GM19455 (cell line): Measurements from ENCODE around the gene SLC28A3.

Experiments
- ATAC-seq: cut with Tn5 transposase; IDR thresholded peaks from one replicate; pipeline ENCODE4 v1.9.1; 2021; ENCODE audit not compliant: unreplicated experiment

The SLC28A3 gene

DNA sequence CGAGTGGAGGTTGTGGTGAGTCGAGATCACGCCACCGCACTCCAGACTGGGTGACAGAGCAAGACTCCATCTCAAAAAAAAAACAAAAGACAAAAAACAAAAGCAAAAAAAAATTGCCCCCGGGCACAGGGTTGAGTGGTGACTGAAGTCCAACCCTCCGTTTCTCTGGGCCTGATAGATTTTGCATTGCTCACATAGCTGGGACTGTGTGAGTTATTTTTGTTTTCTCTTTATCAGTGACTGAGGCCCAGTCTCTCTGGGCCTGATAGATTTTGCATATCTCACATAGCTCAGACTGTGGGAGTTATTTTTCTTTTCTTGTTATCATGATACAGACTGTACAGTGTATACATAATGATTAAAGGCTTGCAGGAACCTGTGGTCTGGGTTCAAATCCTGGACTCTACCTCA, 2.6 kb upstream of the SLC28A3 start:
- ATAC-seq: no peak

DNA sequence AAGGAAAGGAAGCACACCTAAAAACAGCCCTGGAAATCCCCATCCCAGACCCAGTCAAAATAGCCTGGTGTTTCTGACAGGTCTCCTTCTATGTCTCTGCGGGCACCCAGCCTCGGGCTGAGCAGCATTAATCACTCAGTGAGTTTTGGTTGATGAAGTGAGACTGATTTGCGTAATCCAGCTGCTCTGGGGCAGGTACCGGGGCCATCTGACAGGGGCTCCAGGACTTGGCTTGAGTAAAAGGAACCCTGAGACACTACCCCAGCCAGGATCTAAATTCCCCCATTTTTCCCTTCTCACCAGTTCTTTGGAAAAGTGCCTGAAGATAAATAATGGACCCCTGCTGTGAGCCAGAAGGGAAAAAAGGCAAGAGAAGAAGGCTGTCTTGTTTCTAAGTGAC, 596 bp downstream of the SLC28A3 start:
- ATAC-seq: no peak

DNA sequence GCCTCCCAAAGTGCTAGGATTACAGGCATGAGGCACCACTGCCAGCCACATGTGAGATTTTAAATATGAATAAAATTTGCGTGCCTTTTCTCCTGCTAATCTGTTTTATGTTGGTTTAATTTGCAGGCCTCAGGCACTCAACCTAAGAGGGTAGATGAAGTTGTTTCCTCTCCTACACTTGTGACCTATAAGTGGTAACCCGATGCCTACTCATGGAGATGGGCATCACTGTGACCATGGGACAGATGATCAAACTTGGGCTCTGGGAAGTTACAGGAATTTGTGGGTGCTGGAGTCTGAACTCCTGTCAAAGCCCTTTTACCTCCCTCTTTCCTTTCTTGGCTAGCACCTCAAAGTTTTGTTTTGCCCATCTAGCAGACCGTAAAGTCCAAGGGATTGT, 1.1 kb downstream of the SLC28A3 start:
- no peak for ATAC-seq

DNA sequence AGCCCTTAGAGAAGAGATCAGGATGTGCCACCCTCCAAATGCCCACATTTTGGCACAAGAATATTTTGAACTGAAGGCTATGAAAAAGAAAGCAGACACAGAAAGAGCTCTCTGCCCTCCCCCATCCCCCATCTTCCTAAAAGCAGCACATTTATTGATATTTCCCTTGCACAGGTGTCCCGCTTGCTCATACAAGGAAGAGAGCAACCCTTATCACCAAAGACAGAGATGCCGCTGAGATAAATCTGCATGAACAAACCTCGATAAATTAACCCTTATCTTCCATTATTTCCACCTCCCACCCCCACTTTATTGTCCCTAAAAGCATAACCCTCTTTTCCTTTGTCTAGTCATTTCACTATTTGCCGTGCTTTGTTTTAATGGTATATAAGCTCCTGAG, 1.8 kb downstream of the SLC28A3 start:
- ATAC-seq: no peak

DNA sequence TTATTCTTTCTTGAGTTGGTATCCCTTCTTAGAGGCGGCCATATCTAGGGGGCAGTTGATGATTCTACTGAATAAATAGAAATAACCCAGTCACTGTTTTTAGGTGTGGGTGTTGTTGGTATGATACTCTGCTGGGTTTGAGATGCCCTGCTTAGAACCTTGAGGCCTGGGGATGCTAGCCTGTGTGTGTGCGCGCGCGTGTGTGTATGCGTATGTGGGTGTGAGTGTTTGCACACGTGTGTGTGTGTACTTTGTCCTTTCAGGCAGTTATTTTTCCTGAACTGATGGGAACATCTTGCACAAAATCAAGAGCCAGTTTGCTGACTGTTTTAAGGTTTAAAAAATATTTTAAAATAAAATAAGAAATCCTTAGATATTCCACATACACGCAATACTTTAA, 3.3 kb downstream of the SLC28A3 start:
- no peak for ATAC-seq

DNA sequence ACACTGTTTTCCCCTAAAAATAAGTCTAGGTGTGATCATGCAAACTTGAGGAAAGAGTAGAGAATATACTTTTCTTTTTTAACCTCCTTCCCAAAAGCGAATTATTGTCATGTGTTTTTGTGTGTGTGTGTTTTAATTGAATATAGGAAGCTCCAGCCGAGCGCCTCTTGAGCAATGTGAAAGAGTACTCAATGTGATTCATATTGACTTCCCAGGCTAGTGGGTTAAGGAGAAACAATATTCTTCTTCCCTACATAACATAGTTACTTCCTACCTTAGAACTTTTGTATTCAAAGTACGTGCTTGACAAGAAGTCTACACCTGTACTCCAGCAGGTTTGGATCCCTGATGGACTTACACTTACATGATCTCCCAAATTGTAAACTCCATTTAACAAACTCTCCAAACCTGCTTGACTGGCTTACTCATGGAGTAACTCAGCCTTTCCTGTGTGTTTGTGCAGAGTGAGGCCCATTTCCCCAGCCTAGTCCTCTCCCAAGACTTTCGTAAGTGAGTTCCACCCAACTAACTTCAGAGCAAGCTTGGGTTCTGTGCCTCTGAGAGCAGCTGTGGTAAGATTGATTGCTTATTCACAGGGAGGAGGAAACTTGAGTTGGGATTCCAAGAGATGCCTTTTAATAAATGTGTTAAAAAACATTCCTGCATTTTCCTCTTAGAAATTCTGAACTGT, 9.3 kb downstream of the SLC28A3 start:
- ATAC-seq: no peak

DNA sequence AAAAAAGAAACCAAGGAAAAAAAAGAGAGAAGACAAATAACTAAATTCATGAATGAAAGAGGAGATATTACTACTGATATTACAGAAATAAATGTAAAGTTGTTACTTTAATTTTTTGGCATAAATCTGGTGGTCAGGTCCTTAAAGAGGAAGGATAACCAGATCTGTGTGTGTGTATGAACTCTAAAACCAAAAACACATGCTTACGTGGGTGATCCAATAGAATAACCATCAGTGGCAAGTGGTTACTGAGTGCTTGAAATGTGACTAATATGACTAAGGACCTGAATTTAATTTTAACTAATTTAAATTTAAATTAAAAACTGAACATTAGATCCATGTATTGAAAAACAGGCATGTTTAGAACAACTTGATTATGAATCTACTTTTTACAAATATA, 10.3 kb downstream of the SLC28A3 start:
- ATAC-seq: no peak

DNA sequence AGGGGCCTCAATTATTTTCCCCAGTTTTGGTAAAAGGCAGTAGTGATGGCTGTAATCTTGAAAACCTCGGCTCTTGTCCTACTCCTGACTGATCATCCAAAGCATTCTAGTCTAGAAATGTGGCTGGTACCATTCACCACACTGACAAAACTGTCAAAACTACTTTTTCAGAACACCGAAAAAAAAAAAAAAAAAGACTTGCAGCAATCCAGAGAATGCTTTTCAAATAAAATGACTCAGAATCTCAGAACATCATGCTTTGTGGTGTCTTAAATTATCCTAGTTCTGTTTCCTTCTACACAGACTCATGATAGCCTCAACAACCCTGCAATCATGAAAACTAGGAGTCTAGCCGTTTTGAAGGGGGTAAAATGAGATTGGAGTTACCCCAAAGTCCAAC, 13.4 kb downstream of the SLC28A3 start:
- no peak for ATAC-seq

DNA sequence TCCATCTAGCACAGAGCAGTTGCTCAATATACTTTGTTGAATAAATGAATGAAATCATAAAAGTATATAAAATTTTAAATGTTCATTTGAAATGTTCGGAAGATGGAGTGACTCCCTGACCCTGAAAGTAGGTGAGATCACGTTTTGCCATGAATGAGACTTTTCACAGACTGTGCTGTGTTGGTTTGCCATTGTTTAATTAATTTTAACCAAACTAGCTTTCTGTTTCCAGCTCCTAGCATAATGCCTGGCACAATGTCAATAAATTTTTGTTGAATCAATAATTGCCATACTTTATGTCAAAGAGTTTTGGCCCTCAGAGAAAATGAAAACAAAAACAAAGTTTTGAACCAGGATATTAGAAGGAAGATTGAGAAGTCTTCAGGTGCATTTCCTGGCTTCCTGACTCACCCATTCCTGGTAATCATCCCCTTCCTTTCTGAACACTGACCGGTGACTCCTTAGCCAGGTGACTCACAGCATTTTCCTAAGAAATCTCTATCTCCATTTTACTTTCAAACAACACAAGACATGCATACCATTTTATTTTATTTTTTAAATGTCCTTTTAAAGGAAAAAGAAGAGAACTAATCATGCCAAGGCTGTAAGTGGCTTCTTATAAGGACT, 15.1 kb downstream of the SLC28A3 start:
- no peak for ATAC-seq

DNA sequence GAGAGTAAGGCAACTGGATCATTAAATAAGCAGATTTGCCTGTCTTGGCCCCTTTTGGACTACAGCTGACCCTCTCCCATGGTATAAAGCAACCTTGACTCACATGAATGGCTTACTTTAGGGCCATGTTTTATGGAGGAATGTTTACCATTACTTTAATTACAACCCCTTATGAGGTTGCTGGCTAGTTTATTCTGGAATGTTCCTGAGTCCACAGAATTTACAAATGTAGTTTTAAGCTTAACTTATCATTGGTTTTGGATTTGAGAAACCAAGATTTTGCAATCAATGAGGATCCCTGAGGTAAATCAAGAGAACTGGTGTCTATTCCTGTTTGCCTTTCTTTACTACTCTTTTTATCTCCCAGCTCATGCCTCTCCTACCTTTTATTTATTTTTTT, 15.7 kb downstream of the SLC28A3 start:
- ATAC-seq: no peak

DNA sequence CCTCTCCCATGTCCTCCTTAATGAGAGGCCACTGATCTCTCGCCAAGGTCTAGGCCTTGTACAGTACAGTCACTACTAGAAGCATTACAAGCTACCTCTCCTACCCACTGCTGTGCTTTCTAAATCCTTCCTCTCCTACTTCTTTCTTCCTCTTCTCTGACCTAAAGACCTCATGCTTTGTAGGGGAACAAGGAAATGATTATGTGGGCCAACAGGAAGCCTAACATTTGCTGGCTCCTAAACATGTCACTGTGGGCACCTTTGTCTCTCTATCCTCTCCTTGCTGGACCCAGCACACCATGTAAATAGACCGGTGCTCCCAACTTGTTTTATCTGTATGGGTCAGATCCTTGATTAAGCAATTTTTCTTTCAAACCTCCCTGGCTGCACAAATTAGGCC, 16.7 kb downstream of the SLC28A3 start:
- ATAC-seq: no peak

DNA sequence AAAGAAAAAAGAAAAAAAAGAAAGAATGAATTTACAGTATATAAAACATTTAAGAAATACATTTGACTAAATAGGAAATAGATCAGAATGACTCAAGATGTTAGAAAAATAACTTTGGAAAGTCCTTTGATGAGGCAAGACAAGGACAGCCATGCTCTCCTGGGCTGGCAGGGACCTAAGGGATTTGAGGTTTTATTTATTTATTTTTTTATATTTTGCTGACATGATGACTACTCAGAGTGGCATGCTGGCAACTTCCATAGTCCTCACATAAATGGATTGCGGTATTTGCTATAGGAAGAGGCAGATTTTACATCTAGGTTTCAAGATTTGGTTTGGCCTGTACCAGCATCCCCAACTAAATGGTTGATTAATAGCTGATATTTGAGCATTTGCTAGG, 17.7 kb downstream of the SLC28A3 start:
- no peak for ATAC-seq

DNA sequence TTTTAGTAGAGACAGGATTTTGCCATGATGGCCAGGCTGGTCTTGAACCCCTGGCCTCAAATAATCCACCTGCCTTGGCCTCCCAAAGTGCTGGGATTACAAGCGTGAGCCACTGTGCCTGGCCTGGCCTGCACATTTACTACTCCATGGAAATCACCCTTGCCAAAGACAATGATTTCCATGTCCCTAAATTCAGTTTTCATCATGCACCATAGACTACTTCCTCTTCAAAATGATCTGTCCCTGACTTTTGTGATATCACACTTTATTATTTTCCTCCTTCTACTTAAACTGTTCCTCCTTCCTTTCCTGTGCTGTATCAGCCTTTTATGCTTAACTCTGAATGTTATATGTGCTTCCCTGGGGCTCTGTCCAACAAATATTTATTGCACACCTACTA, 20.3 kb downstream of the SLC28A3 start:
- no peak for ATAC-seq

DNA sequence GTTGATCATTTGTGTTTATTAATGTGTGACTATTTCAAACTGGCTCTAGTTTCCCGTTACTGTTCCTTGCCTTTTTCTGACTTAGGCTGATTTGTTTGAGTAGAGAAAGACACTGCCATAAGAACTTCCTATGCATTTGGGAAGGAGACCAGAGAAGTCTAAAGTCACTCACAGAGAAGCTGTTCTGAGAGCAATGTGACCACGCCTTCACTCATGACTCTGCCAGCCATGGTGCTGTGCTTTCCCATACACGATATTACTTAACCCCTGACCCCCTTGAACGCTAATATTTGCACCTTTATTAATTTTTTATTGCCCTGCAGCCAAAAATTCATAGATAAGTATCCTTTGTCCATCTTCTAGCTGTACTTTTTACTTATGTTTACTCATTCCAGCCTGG, 20.9 kb downstream of the SLC28A3 start:
- no peak for ATAC-seq

DNA sequence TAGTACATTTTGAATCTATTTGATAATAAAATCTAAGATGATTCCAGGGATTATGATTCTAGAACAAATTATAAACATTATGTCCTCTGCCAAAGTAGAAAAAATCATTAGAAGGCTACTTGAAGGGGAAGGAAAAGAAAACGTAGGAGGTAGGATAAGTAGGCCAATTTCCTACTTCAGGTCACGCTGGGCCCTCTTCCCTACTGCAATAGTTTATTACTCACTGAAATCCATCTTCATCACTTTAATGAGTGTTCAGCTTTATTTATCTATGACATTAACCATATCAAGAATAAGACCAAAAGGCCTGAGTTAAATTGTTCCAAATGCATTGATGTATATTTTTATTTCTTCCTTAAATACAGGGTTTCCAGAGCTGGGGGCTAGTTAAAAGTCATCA, 21.6 kb downstream of the SLC28A3 start:
- ATAC-seq: no peak

DNA sequence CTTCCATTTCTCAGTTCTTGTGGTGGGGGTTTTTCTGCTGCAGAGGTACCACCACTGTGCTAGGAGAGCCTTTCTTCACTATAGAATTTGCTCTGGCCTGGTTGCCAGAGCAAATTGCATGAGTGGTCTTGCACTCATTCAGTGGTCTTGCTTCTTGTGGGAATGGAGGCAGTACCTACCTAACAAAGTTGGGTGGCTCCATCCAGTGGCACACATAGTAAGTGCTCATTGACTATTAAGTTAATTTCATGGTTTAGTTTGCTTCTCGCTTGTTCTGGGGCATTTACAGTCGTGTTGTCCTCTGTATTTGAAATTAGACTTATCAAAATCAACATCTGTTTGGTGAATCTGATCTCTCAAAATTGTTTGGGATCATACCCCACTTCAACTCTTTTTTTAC, 23.0 kb downstream of the SLC28A3 start:
- ATAC-seq: no peak

DNA sequence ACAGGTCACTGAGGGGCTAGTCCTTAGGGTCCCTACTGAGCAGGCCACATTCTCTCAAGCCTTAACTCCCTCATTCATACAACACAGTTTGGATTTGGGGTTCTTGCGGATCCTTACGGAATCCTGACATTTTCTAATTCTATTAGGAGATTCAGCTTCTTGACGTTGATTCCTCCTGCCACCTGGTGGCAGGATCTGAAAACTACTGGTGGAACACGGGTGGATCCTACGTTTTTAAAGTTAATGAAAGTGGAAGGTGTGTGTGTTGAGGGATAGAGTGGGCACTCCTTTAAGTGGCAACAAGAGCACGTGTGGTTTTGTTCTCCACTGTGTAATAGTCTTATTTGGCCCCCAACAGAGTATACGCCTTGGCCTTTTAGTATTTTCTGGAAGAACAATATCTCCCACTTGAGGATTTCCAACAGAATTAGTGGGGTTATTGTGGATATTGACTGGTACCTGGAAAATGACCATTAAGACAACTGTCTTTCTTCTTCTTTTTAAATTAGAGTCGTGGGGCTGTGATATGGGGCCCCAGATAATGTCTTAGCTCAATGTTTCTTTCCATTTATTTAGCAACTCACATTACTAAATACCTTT, 25.2 kb downstream of the SLC28A3 start:
- peak; percentile 73 for ATAC-seq

DNA sequence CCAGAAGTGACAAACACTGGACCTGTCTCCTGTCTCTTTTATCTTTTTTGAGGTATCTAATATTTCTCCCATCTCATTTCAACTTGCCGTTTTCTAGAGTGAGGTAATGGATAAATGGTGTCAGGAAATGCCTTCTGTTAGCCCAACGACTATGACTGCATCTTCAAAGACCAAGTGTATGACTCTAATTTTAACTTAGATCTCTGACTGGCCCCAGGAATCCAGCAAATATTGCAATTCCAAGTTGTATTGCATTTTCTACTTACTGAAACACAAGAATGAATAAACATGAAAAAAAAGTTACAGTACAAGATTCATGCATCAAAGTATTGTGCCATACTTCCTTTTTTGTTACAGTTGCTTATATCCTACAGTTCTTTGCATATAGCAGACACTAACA, 26.3 kb downstream of the SLC28A3 start:
- no peak for ATAC-seq

DNA sequence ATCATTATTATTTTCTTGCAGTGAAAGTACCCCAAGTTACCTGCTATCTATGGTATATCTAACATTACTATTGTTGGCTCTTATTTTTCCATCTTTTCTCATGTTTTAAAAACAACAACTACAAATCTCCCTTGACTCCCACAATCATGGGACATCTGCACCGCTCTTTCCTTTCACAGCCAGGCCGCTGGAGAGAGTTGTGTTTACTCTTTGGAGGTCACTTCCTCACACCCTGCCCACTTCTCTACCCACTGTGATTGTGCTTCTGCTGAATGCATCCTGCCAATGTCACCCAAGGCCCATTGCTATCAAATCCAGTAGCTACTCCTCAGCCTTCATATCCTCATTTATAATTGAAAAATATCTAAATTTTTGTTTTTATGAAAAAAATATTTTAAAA, 29.7 kb downstream of the SLC28A3 start:
- no peak for ATAC-seq

DNA sequence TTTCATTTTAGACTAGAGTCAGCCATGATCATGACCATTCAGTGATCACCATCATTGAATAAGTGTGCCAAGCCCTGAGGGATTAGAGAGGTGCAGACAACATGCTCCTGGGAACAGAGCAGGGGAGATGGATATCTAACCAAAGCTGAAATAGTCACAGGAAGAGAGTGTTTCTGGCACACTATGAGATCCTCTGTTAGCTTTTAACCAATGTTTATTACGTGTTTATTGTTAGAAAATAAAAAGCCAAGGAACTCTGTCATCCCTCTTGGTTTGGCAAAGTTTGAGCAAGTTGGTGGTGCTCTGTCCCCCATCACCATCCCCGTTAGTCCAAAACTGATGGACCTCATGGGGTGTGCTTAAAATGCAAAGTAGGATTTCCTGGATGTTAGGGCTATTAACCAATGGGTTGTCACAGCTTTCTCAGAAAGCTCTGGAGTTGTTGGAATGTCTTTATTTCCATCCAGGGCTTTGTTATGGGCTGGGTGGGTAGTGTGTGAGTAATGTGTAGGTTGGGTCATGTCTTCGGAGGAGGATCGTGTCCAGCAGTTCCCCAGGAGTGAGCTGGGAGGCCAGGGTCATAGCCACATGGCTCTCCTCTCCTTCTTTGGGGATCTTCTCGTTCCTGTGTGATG, 34.9 kb downstream of the SLC28A3 start:
- no peak for ATAC-seq

DNA sequence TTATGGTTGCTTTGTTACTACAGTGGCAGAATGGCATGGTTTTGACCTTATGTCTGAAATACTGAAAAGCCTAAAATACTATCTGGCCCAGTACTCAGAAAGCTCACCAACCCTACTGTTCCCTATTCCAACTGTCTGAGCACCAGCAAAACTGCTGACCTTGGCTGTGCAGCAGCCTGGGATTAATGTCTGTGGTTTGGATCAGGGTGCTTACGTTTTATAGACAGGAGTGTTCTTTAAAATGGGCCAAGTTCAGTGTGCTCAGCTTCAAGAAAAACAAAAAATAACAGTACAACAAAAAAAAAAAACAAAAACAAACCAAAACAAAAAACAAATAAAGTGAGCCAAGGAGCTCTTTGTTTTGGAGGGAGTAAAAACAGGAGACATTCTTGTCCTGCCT, 36.4 kb downstream of the SLC28A3 start:
- ATAC-seq: no peak

DNA sequence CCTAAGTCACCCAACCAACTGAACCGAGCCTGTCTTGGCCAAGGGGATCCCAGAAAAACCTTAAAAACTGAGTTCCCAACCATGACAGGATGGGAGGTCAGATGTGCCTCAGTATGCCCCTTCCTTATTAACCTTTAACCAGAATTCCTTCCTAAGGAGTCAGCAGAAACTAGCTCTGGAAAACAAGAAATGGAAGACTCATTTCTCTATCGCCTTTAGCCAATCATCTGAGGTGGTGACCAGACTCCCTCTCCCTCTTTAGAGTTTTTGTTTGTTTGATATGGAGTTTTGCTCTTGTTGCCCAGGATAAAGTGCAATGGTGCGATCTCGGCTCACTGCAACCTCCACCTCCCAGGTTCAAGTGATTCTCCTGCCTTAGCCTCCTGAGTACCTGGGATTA, 37.5 kb downstream of the SLC28A3 start:
- no peak for ATAC-seq
